ENCODE data around the gene PGA5. TPM values are rescaled to one million over a fixed set of nuclear protein-coding genes. Genes with fewer than 3 reads are reported as not detected.

Gene PGA5
- total RNA-seq, 4 donors from 2014 or later, result not detected

- TF ChIP-seq POLR2A (IDR thresholded peaks at IDR 0.05), result no peak
- no peak for DNase-seq
- Histone ChIP-seq H3K9me3 (no peaks in the 10 kb centered on the region), H3K4me3 (no peak overlapping the region), H3K36me3 (no peaks in the 10 kb centered on the region), H3K4me1 (no peaks in the 10 kb centered on the region), H3K27ac (no peak overlapping the region), H3K27me3 (no peaks in the 10 kb centered on the region)
- intact Hi-C loops (cut with DNase I; ENCODE audit: low total_unique reads), result no loop called here
Observed at GRCh38 chr11:61264795-61265194, 23.8 kb downstream of the PGA5 start.

GRCh38 chr11:61265357-61265756 is 24.4 kb downstream of the PGA5 start:
- DNase-seq, result no peak
- intact Hi-C loops (cut with DNase I; ENCODE audit: low total_unique reads), result no loop called here
- H3K27me3 ChIP-seq, result no peaks in the 10 kb centered on the region
- no peak for TF ChIP-seq POLR2A (IDR thresholded peaks at IDR 0.05)
- TF ChIP-seq, protein P1, sequence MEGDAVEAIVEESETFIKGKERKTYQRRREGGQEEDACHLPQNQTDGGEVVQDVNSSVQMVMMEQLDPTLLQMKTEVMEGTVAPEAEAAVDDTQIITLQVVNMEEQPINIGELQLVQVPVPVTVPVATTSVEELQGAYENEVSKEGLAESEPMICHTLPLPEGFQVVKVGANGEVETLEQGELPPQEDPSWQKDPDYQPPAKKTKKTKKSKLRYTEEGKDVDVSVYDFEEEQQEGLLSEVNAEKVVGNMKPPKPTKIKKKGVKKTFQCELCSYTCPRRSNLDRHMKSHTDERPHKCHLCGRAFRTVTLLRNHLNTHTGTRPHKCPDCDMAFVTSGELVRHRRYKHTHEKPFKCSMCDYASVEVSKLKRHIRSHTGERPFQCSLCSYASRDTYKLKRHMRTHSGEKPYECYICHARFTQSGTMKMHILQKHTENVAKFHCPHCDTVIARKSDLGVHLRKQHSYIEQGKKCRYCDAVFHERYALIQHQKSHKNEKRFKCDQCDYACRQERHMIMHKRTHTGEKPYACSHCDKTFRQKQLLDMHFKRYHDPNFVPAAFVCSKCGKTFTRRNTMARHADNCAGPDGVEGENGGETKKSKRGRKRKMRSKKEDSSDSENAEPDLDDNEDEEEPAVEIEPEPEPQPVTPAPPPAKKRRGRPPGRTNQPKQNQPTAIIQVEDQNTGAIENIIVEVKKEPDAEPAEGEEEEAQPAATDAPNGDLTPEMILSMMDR (IDR thresholded peaks at IDR 0.05), result no peak
- H3K4me1 ChIP-seq, result no peaks in the 10 kb centered on the region
- no peaks in the 10 kb centered on the region for H3K9me3 ChIP-seq
- H3K27ac ChIP-seq, result no peak overlapping the region
- H3K36me3 ChIP-seq, result no peaks in the 10 kb centered on the region
- H3K4me3 ChIP-seq, result no peak overlapping the region

DNA sequence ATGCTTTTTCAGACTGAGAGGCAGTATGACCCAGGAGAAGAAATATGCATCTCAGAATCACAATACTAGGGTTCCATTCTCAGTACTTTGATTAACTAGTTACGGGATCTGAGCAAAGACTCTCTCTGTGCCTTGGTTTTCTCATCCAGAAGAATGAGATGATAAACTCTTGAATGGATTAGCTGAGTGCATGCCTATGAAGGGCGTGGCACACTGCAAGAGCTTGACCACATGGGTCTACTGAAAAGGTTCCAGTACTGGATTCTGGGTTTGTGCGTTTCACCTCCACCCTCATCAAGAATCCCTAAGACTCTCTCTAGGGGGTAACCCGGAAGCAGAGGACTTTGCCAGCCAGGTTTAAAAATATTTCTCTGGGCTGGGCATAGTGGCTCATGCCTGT is 25.6 kb downstream of the PGA5 start:
- Histone ChIP-seq H3K4me3 (no peak overlapping the region), H3K27ac (no peak overlapping the region), H3K9me3 (no peaks in the 10 kb centered on the region), H3K4me1 (no peaks in the 10 kb centered on the region), H3K27me3 (no peaks in the 10 kb centered on the region), H3K36me3 (no peaks in the 10 kb centered on the region)
- no peak for DNase-seq
- TF ChIP-seq, protein P1 (IDR thresholded peaks at IDR 0.05), result no peak
- TF ChIP-seq POLR2A (IDR thresholded peaks at IDR 0.05), result no peak
- intact Hi-C loops (cut with DNase I; ENCODE audit: low total_unique reads), result no loop called here

- TF ChIP-seq, protein P1 (IDR thresholded peaks at IDR 0.05), result no peak
- TF ChIP-seq POLR2A (IDR thresholded peaks at IDR 0.05), result no peak
- Histone ChIP-seq H3K4me3 (no peak overlapping the region), H3K36me3 (no peaks in the 10 kb centered on the region), H3K27me3 (no peaks in the 10 kb centered on the region), H3K27ac (no peak overlapping the region), H3K4me1 (no peaks in the 10 kb centered on the region), H3K9me3 (no peaks in the 10 kb centered on the region)
- intact Hi-C loops (cut with DNase I; ENCODE audit: low total_unique reads), result no loop called here
- DNase-seq, result no peak
Observed at GRCh38 chr11:61267437-61267841, 26.5 kb downstream of the PGA5 start.

DNA sequence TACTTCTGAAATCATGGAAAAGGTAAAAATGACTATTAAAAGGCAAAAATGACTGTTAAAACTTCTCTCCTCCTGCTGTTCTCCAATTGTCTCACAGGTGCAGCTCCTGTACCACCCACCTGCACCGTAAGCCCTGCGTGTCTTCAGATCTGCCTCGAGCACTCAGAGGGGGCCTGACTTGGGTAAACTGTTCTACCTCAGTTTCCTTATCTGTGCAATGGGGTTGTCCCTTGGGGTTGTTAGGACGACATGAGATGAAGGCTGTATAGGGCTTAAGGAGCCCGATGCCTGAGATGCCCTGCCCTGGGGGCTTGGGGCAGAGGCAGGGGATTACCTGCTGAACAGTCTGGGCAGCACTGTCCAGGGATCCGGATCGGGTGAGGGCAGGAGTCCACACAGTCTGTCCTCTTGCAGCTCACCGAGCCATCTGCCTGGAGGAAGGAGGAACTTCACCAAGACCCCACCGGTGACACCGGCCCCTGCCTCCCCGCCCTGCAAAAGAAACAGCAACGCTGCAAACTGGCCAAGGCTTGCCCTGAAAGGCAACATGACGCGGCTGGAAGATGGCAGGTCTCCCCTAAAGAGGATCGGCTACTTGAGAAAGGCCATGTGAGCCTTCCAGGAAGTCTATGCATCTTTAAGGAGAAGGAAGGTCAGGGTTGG is 27.7 kb downstream of the PGA5 start:
- no peaks in the 10 kb centered on the region for H3K36me3 ChIP-seq
- H3K4me3 ChIP-seq, result no peak overlapping the region
- H3K4me1 ChIP-seq, result no peaks in the 10 kb centered on the region
- H3K27ac ChIP-seq, result no peak overlapping the region
- intact Hi-C loops (cut with DNase I; ENCODE audit: low total_unique reads), result no loop called here
- H3K9me3 ChIP-seq, result no peaks in the 10 kb centered on the region
- no peak for TF ChIP-seq POLR2A (IDR thresholded peaks at IDR 0.05)
- TF ChIP-seq, protein P1 (IDR thresholded peaks at IDR 0.05), result no peak
- H3K27me3 ChIP-seq, result no peaks in the 10 kb centered on the region
- no peak for DNase-seq

Measured in uterus (tissue), 4 donors.